Thoracic aorta (tissue), 2 donors: Measurements from ENCODE around the gene FSTL4. TPM values are rescaled to one million over a fixed set of nuclear protein-coding genes. Genes with fewer than 3 reads are reported as not detected.

Experiments used
- ATAC-seq: fragments of 150-250 bp; one replicate; pipeline ENCODE4 v1.8.0; 2017; ENCODE audit warnings: low read depth; ENCODE audit not compliant: insufficient number of reproducible peaks, low FRiP score
- DNase-seq: peaks from one replicate; pipeline ENCODE4 v3.0.0-alpha.2; 2020; ENCODE audit warnings: low spot score
- H3K27ac ChIP-seq, 2 donors: fragments of 200-600 bp; sonication (generic); 1 replicate in 1 of 2; 2 replicates in 1 of 2; pipeline ENCODE4 v1.5.1; 2016; ENCODE audit warnings: mild to moderate bottlenecking in 2 of 2, moderate library complexity in 2 of 2
- H3K27me3 ChIP-seq: fragments of 200-600 bp; sonication (generic); replicated peaks from 2 replicates; pipeline ENCODE4 v1.6.0; 2016; ENCODE audit warnings: mild to moderate bottlenecking; ENCODE audit not compliant: insufficient read depth
- H3K36me3 ChIP-seq: fragments of 200-600 bp; sonication (generic); one replicate; pipeline ENCODE4 v1.5.1; 2016
- H3K4me1 ChIP-seq, 2 donors: fragments of 200-600 bp; sonication (generic); 1 replicate in 1 of 2; 2 replicates in 1 of 2; pipeline versions ENCODE4 v1.5.1 to v1.6.0; 2016; ENCODE audit warnings: low read depth in 2 of 2, mild to moderate bottlenecking in 1 of 2; ENCODE audit not compliant: control insufficient read depth in 1 of 2
- H3K4me3 ChIP-seq: fragments of 200-600 bp; sonication (generic); 2 replicates; pipeline ENCODE4 v1.5.1; 2016; ENCODE audit warnings: mild to moderate bottlenecking
- H3K9me3 ChIP-seq: fragments of 200-600 bp; sonication (generic); 2 replicates; pipeline ENCODE4 v1.5.1; 2016
- CTCF ChIP-seq: fragments of 200-600 bp; sonication (generic); IDR thresholded peaks from one replicate; pipeline ENCODE4 v1.5.1; 2019; ENCODE audit warnings: antibody characterized with exemption
- total RNA-seq, 2 donors: library from RNA; depleted of rRNA; stranded (reverse); fragments of >200 nt; gene quantifications; one replicate each; pipeline versions ENCODE4 v1.1.0 to v1.2.3, GENCODE V29; 2016

Gene FSTL4
- total RNA-seq, 2 donors from 2014 or later, result not detected

DNA sequence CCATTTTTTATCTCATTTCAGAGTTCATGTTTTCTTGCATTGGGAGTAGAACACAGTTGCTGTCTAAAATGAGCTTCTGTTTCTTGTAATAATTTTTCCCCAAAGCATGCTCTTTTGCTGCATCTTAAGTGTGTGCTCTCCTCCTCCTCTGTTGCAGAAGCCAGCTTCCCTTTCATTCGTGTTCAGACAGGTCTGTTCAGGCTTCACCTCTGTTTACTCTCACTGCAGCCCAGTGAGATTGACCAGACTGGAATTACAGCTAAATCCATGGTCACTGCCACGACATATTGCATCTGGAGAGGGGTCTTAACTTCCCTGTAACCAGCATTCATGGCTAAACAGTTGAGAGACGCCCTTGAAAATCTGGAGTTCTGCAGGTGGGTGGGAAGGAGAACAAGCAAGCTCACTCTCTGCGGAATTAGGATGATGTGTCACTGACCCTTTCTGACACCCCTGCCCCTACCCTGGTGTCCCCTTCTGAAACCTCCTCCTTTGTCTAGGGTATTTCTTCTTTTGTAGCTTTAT is 223.2 kb downstream of the FSTL4 start:
- H3K4me1 ChIP-seq, result no peaks in the 10 kb centered on the region
- no peaks in the 10 kb centered on the region for H3K9me3 ChIP-seq
- no peaks in the 10 kb centered on the region for H3K27me3 ChIP-seq
- no peaks in the 10 kb centered on the region for H3K36me3 ChIP-seq
- TF ChIP-seq CTCF, result no peak
- DNase-seq, result no peak
- H3K4me3 ChIP-seq, result no peak overlapping the region
- no peak for ATAC-seq
- H3K27ac ChIP-seq, result no peak overlapping the region

DNA sequence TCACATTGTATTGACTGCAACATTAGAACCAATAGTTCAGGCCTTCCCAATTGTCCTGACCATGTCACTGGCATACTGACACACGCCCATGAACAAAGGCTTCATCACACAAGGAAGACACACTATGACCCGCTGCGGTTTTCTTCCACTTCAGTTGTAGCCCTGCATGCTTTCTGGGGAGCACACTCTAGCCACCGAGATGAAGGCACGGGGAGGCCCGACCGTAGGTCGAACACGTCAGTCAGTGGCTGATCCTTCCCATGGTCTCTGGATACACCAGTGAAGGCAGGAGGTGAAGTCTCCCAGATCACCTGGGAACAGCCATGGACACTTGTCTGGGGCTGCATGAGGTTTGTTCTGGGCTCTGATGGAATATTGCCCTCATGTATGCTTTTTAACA is 224.7 kb downstream of the FSTL4 start:
- no peak for DNase-seq
- Histone ChIP-seq H3K9me3 (no peaks in the 10 kb centered on the region), H3K4me1 (no peaks in the 10 kb centered on the region), H3K27ac (no peak overlapping the region), H3K27me3 (no peaks in the 10 kb centered on the region), H3K4me3 (no peak overlapping the region), H3K36me3 (no peaks in the 10 kb centered on the region)
- TF ChIP-seq CTCF, result no peak
- ATAC-seq, result no peak

GRCh38 chr5:133387091-133387490 is 225.2 kb downstream of the FSTL4 start:
- Histone ChIP-seq H3K4me3 (no peak overlapping the region), H3K27me3 (no peaks in the 10 kb centered on the region), H3K9me3 (no peaks in the 10 kb centered on the region), H3K27ac (no peak overlapping the region), H3K4me1 (no peaks in the 10 kb centered on the region), H3K36me3 (no peaks in the 10 kb centered on the region)
- no peak for DNase-seq
- no peak for ATAC-seq
- TF ChIP-seq CTCF, result no peak

GRCh38 chr5:133386662-133387061 is 225.7 kb downstream of the FSTL4 start:
- ATAC-seq, result no peak
- H3K9me3 ChIP-seq, result no peaks in the 10 kb centered on the region
- H3K27me3 ChIP-seq, result no peaks in the 10 kb centered on the region
- H3K4me3 ChIP-seq, result no peak overlapping the region
- no peak for DNase-seq
- H3K27ac ChIP-seq, result no peak overlapping the region
- no peaks in the 10 kb centered on the region for H3K4me1 ChIP-seq
- TF ChIP-seq CTCF, result no peak
- no peaks in the 10 kb centered on the region for H3K36me3 ChIP-seq

DNA sequence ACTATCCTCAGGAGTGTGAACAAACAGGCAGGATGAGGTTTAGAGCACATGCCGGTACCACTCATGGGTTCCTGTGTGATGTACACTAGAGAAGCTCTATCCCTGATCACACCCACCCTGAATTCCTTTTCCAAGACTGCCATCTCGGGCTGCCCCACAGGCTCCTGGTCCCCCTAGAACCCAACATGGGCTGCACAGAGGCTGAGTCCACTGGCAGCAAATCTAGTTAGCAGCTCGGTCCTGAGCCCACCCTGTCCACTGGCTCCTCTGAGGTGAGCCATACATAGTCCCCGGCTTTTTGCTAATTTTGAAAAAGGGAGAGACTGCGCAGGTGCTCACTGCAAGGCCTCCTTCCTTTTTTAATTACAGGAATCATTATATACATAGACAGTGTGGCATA is 227.0 kb downstream of the FSTL4 start:
- H3K27ac ChIP-seq, result no peak overlapping the region
- ATAC-seq (no peak), DNase-seq (no peak)
- no peak overlapping the region for H3K4me3 ChIP-seq
- no peak for TF ChIP-seq CTCF
- H3K36me3 ChIP-seq, result no peaks in the 10 kb centered on the region
- H3K27me3 ChIP-seq, result no peaks in the 10 kb centered on the region
- no peaks in the 10 kb centered on the region for H3K9me3 ChIP-seq
- H3K4me1 ChIP-seq, result no peaks in the 10 kb centered on the region
